ENCODE results near the gene FBLN5.

The FBLN5 gene

GRCh38 chr14:91947475-91948184 is at the start of gene FBLN5:
Gene FBLN5, minus strand, starts transcription at chr14:91947694. Its CDS starts 465 bp downstream, at chr14:91947229.
- peak; percentile 24 for DNase-seq (ENCODE audit: low read depth)

- no peak for DNase-seq (ENCODE audit: low read depth)
Measured at GRCh38 chr14:91996948-91997371, 49.5 kb upstream of the FBLN5 start.

- no peak for DNase-seq (ENCODE audit: low read depth)
Measured at GRCh38 chr14:91987192-91987591, 39.7 kb upstream of the FBLN5 start.

GRCh38 chr14:91985521-91986255 is 38.2 kb upstream of the FBLN5 start:
- DNase-seq (ENCODE audit: low read depth): no peak

GRCh38 chr14:91985008-91985407 is 37.5 kb upstream of the FBLN5 start:
- DNase-seq (ENCODE audit: low read depth): no peak

- DNase-seq (ENCODE audit: low read depth): no peak
Measured at GRCh38 chr14:91983588-91983987, 36.1 kb upstream of the FBLN5 start.

GRCh38 chr14:91980157-91980556 is 32.7 kb upstream of the FBLN5 start:
- peak; percentile 45 for DNase-seq (ENCODE audit: low read depth)

- no peak for DNase-seq (ENCODE audit: low read depth)
Measured at GRCh38 chr14:91977884-91978283, 30.4 kb upstream of the FBLN5 start.

- DNase-seq (ENCODE audit: low read depth): no peak
Measured at GRCh38 chr14:91975763-91976162, 28.3 kb upstream of the FBLN5 start.

GRCh38 chr14:91971188-91971778 is 23.8 kb upstream of the FBLN5 start:
- DNase-seq (ENCODE audit: low read depth): no peak

- DNase-seq (ENCODE audit: low read depth): no peak
Measured at GRCh38 chr14:91968280-91968679, 20.8 kb upstream of the FBLN5 start.

- DNase-seq (ENCODE audit: low read depth): no peak
Measured at GRCh38 chr14:91964724-91965123, 17.2 kb upstream of the FBLN5 start.

- no peak for DNase-seq (ENCODE audit: low read depth)
Measured at GRCh38 chr14:91964011-91964410, 16.5 kb upstream of the FBLN5 start.

- no peak for DNase-seq (ENCODE audit: low read depth)
Measured at GRCh38 chr14:91963465-91963864, 16.0 kb upstream of the FBLN5 start.

- DNase-seq (ENCODE audit: low read depth): no peak
Measured at GRCh38 chr14:91961297-91962220, 14.1 kb upstream of the FBLN5 start.

GRCh38 chr14:91957876-91958313 is 10.4 kb upstream of the FBLN5 start:
- no peak for DNase-seq (ENCODE audit: low read depth)

- no peak for DNase-seq (ENCODE audit: low read depth)
Measured at GRCh38 chr14:91956616-91957015, 9.1 kb upstream of the FBLN5 start.

- DNase-seq (ENCODE audit: low read depth): no peak
Measured at GRCh38 chr14:91955168-91955567, 7.7 kb upstream of the FBLN5 start.

- no peak for DNase-seq (ENCODE audit: low read depth)
Measured at GRCh38 chr14:91953170-91953985, 5.9 kb upstream of the FBLN5 start.

GRCh38 chr14:91946622-91947474 is 646 bp downstream of the FBLN5 start:
- DNase-seq (ENCODE audit: low read depth): no peak
